Measurements from ENCODE around the gene TSGA10IP. TPM values are rescaled to one million over a fixed set of nuclear protein-coding genes. Genes with fewer than 3 reads are reported as not detected.

Gene TSGA10IP
- polyA plus RNA-seq, 1 experiment: not detected

DNA sequence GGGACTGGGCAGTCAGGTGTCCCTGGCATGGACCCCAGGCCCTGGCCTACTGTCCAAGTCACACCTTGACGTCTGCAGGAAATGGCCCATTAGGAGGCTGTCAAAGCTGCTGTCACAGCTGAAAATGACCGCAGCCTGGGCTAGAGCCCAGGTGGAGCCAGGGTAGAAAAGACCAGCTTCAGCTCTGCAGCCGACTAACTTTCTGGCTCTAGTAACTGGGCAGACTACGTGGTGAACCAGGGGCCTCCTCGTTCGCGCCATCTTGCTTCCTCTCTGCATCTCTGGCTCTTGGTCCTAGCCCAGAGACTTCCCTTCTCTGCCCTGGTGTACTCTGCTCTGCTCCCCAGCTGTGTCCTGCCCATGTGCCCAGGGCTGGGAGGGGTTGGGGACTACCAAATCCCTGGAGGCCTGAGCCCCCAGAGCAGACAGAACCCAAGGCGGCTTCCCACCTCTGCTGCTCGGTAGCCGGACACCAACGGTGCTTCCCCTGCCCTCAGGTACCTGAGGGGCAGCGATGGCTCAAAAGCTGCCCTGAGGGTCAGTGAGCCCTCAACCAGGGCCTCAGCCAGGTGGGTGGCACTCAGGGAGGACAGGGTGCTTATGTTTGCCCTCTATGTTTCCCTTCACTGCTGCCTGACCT, 35.9 kb downstream of the TSGA10IP start:
- POLR2A ChIA-PET: no interaction called here
- TF ChIP-seq, protein P1, sequence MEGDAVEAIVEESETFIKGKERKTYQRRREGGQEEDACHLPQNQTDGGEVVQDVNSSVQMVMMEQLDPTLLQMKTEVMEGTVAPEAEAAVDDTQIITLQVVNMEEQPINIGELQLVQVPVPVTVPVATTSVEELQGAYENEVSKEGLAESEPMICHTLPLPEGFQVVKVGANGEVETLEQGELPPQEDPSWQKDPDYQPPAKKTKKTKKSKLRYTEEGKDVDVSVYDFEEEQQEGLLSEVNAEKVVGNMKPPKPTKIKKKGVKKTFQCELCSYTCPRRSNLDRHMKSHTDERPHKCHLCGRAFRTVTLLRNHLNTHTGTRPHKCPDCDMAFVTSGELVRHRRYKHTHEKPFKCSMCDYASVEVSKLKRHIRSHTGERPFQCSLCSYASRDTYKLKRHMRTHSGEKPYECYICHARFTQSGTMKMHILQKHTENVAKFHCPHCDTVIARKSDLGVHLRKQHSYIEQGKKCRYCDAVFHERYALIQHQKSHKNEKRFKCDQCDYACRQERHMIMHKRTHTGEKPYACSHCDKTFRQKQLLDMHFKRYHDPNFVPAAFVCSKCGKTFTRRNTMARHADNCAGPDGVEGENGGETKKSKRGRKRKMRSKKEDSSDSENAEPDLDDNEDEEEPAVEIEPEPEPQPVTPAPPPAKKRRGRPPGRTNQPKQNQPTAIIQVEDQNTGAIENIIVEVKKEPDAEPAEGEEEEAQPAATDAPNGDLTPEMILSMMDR (IDR thresholded peaks at IDR 0.05; ENCODE audit: insufficient read depth, low read depth, low read length): no peak
- Histone ChIP-seq H3K4me3 (ENCODE audit: low read depth, low read length) (no peak overlapping the region), H3K36me3 (ENCODE audit: control insufficient read depth, insufficient read depth, low read length) (peaks cover 16% of the 10 kb centered on the region), H3K27me3 (ENCODE audit: control insufficient read depth, insufficient read depth, low read length) (no peaks in the 10 kb centered on the region)
- DNase-seq (ENCODE audit: low read depth): no peak
- CTCF ChIA-PET: interaction anchor here (0.6 to 7.6 kb wide), 2 partner anchors 94 to 277 kb away, joined by 3 to 87 read pairs; partner anchors contain the start of genes CCDC85B and FIBP

DNA sequence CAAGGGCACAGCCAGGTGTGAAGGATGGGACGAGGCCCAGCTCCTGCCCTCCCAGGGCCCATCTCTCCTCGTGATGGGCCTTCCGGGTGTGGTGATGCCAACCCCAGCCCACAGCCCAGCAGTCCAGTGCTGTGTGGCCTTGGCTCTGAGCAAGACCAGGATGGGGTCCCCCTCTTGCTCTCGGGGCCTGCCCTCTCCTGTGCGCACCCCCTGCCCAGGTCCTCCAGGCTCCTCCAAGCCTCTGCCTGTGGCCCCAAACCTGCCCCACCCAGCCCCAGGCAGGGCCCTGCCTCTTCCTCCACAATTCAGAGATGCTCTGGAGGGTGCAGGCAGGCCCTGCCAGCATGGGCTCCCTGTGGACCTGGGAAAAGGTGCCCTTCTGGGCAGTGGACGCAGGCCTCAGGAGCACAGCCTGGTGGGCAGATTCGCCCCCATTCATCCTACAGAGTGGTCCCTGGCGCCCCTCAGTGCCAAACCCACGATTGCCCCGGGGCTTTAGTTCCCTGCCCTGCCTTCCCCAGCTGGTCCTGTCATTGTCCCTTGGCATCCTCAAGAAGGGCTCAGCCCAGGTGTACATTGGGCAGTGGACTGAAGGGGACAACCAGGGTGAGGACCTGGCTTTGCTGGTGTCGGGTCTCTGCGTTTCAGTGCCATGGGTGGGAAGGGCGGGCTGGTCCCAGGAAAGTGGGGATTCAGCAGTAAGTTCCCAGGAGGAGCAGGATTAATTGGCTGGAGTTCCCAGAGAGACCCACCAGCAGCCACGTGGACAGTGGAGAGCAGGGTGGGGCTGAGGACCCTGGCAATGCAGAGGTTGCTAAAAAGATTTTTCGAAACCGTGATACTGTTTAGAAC, 36.9 kb downstream of the TSGA10IP start:
- no peaks in the 10 kb centered on the region for H3K27me3 ChIP-seq (ENCODE audit: control insufficient read depth, insufficient read depth, low read length)
- CTCF ChIA-PET: interaction anchor here (0.6 to 7.6 kb wide), 4 partner anchors 95 to 276 kb away, joined by 3 to 87 read pairs (median 4); partner anchors contain the start of genes CCDC85B and FIBP
- no peak for DNase-seq (ENCODE audit: low read depth)
- no peak overlapping the region for H3K4me3 ChIP-seq (ENCODE audit: low read depth, low read length)
- POLR2A ChIA-PET: no interaction called here
- peaks cover 12% of the 10 kb centered on the region for H3K36me3 ChIP-seq (ENCODE audit: control insufficient read depth, insufficient read depth, low read length)
- TF ChIP-seq, protein P1 (IDR thresholded peaks at IDR 0.05; ENCODE audit: insufficient read depth, low read depth, low read length): no peak

DNA sequence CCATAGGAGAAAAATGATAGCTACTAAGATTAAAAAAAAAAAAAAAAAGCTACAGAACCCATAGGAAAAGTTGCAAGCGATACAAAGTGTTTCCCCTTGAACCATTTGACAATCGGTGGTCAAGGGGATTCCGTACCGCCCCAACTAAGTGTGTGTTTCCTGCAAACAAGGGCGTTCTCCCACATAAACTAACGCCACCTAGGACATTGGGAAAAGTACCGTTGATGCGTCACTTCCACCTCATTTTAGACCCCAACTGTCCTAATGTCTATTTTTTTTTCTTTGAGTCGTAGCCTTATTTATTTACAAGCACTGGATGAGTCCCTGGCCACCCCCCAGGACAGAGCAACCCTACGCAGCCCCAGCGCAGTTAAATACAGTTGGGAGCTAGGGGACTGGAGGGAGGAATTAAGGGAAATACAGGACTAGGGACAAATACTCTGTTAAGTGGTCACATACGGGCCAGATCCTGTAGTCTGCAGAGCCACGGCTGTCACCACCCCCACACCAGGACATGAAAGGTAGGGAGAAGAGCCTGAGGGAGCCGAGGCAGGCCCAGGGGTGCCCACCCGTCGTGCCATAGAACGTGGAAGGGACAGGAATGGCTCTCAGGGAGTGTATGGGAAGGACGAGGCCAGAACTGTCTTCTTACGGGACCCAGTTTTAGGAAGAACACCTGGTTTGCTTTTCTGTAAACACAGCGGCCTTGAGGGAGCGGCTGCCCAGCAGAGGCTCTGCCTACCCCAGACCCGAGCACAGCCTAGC, 37.7 kb downstream of the TSGA10IP start:
- no peaks in the 10 kb centered on the region for H3K27me3 ChIP-seq (ENCODE audit: control insufficient read depth, insufficient read depth, low read length)
- POLR2A ChIA-PET: no interaction called here
- no peak for DNase-seq (ENCODE audit: low read depth)
- CTCF ChIA-PET: interaction anchor here (0.7 to 7.6 kb wide), 3 partner anchors 95 to 203 kb away, joined by 3 to 87 read pairs (median 5); partner anchors contain the start of genes CCDC85B and FIBP
- peaks cover 6% of the 10 kb centered on the region for H3K36me3 ChIP-seq (ENCODE audit: control insufficient read depth, insufficient read depth, low read length)
- TF ChIP-seq, protein P1 (IDR thresholded peaks at IDR 0.05; ENCODE audit: insufficient read depth, low read depth, low read length): no peak
- no peak overlapping the region for H3K4me3 ChIP-seq (ENCODE audit: low read depth, low read length)

DNA sequence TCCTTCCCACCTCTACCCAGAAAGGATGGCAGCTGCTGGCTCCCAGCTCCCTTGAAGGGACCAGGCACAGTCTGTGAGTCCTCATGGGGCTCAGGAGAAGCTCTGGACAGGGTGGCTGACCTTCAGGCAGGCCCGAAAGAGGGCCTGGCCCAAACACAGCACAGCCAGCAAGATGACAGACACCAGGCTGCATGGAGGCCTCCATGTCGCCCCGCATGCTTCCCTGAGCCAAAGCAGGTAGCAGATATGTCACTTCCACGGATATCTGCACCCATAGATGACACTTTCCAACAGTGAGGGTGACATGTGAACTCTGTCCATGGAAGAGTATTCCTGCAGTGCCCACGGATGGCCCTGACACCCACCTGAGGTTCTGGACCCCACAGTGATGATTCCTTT, 38.3 kb downstream of the TSGA10IP start:
- peaks cover 4% of the 10 kb centered on the region for H3K36me3 ChIP-seq (ENCODE audit: control insufficient read depth, insufficient read depth, low read length)
- H3K27me3 ChIP-seq (ENCODE audit: control insufficient read depth, insufficient read depth, low read length): no peaks in the 10 kb centered on the region
- ChIA-PET CTCF (interaction anchor here (0.9 to 7.6 kb wide), 3 partner anchors 96 to 164 kb away, joined by 3 to 87 read pairs (median 3); partner anchors contain the start of genes CCDC85B and FIBP), POLR2A (no interaction called here)
- TF ChIP-seq, protein P1 (IDR thresholded peaks at IDR 0.05; ENCODE audit: insufficient read depth, low read depth, low read length): no peak
- DNase-seq (ENCODE audit: low read depth): no peak
- no peak overlapping the region for H3K4me3 ChIP-seq (ENCODE audit: low read depth, low read length)
